GM18505 (cell line): Measurements from ENCODE around the gene MAPK12.
"Not testable (repeated sequence)": the region's sequence is repeated elsewhere in the genome, so short reads cannot be mapped to it uniquely, and the experiment has no call there.

Experiments used
- ATAC-seq: cut with Tn5 transposase; IDR thresholded peaks from one replicate; pipeline ENCODE4 v1.9.1; 2021; ENCODE audit not compliant: unreplicated experiment
- POLR2A ChIP-seq: IDR thresholded peaks from 4 replicates; pipeline ENCODE4 v1.6.1; 2011; ENCODE audit warnings: borderline replicate concordance; ENCODE audit not compliant: insufficient read depth, insufficient read length; ENCODE audit errors: extremely low read depth

Gene MAPK12

GRCh38 chr22:50216055-50216683 is 45.3 kb downstream of the MAPK12 start:
- no peak for TF ChIP-seq POLR2A
- ATAC-seq = no peak

- no peak for ATAC-seq
- no peak for TF ChIP-seq POLR2A
Measured at GRCh38 chr22:50215297-50216054, 46.0 kb downstream of the MAPK12 start.

- ATAC-seq = no peak
- no peak for TF ChIP-seq POLR2A
Measured at GRCh38 chr22:50213263-50213662, 48.2 kb downstream of the MAPK12 start.

GRCh38 chr22:50211147-50211546 is 50.3 kb downstream of the MAPK12 start:
- no peak for ATAC-seq
- TF ChIP-seq POLR2A = no peak

GRCh38 chr22:50210378-50211139 is 50.9 kb downstream of the MAPK12 start:
- ATAC-seq = no peak
- peak; percentile 29 for TF ChIP-seq POLR2A

GRCh38 chr22:50209893-50210292 is 51.6 kb downstream of the MAPK12 start:
- no peak for ATAC-seq
- TF ChIP-seq POLR2A = no peak

GRCh38 chr22:50208939-50209892 is 52.3 kb downstream of the MAPK12 start:
- TF ChIP-seq POLR2A = no peak
- ATAC-seq = no peak

GRCh38 chr22:50208430-50208938 is 53.0 kb downstream of the MAPK12 start:
- ATAC-seq = no peak
- TF ChIP-seq POLR2A = no peak

GRCh38 chr22:50207383-50208140 is 53.9 kb downstream of the MAPK12 start:
- ATAC-seq = no peak
- no peak for TF ChIP-seq POLR2A

- TF ChIP-seq POLR2A = no peak
- no peak for ATAC-seq
Measured at GRCh38 chr22:50206599-50206998, 54.9 kb downstream of the MAPK12 start.

GRCh38 chr22:50205781-50206569 is 55.5 kb downstream of the MAPK12 start:
- TF ChIP-seq POLR2A = no peak
- ATAC-seq = no peak

- not testable (repeated sequence) for ATAC-seq
Measured at GRCh38 chr22:50204998-50205397, 56.5 kb downstream of the MAPK12 start.
